NCI-H146 (cell line): ENCODE results near the gene ARFGAP1.
A peak's percentile ranks its signal among the peaks of the same experiment; 100 is the strongest.
"Not testable (repeated sequence)": the region's sequence is repeated elsewhere in the genome, so short reads cannot be mapped to it uniquely, and the experiment has no call there.

Source experiments
- DNase-seq: peaks from one replicate; lab custom pipeline; 2025; lab: John Stamatoyannopoulos, UW

The ARFGAP1 gene

GRCh38 chr20:63292292-63292701 lies 19.7 kb downstream of the ARFGAP1 start:
- no peak for DNase-seq

- no peak for DNase-seq
Observed at GRCh38 chr20:63292904-63293303, 20.3 kb downstream of the ARFGAP1 start, which contains the start of gene COL20A1. Gene COL20A1, plus strand, starts transcription at chr20:63293186. Its CDS starts 1,922 bp downstream, at chr20:63295108.

- no peak for DNase-seq
Observed at GRCh38 chr20:63293456-63293855, 20.8 kb downstream of the ARFGAP1 start.

GRCh38 chr20:63293871-63294535 lies 21.4 kb downstream of the ARFGAP1 start:
- DNase-seq, result no peak

- no peak for DNase-seq
Observed at GRCh38 chr20:63294536-63294900, 21.9 kb downstream of the ARFGAP1 start.

GRCh38 chr20:63295018-63295417 lies 22.4 kb downstream of the ARFGAP1 start:
- DNase-seq, result no peak

- no peak for DNase-seq
Observed at GRCh38 chr20:63295422-63295821, 22.8 kb downstream of the ARFGAP1 start.

GRCh38 chr20:63295846-63296245 lies 23.2 kb downstream of the ARFGAP1 start:
- peak; percentile 44 for DNase-seq

GRCh38 chr20:63296531-63297299 lies 24.1 kb downstream of the ARFGAP1 start:
- DNase-seq, result no peak

- DNase-seq, result no peak
Observed at GRCh38 chr20:63297371-63297781, 24.8 kb downstream of the ARFGAP1 start.

GRCh38 chr20:63297796-63298572 lies 25.4 kb downstream of the ARFGAP1 start:
- no peak for DNase-seq

GRCh38 chr20:63298731-63299312 lies 26.2 kb downstream of the ARFGAP1 start:
- DNase-seq, result no peak

GRCh38 chr20:63301671-63302070 lies 29.1 kb downstream of the ARFGAP1 start:
- no peak for DNase-seq

GRCh38 chr20:63303095-63303666 lies 30.6 kb downstream of the ARFGAP1 start:
- DNase-seq, result no peak

- DNase-seq, result no peak
Observed at GRCh38 chr20:63305393-63305792, 32.8 kb downstream of the ARFGAP1 start.

- not testable (repeated sequence) for DNase-seq
Observed at GRCh38 chr20:63305933-63306672, 33.5 kb downstream of the ARFGAP1 start.

- no peak for DNase-seq
Observed at GRCh38 chr20:63306673-63307537, 34.3 kb downstream of the ARFGAP1 start.

GRCh38 chr20:63307538-63308217 lies 35.1 kb downstream of the ARFGAP1 start:
- no peak for DNase-seq

GRCh38 chr20:63308218-63308911 lies 35.8 kb downstream of the ARFGAP1 start:
- no peak for DNase-seq
